Panc1 (cell line): Measurements from ENCODE around the gene LCORL.

Source experiments
- POLR2AphosphoS5 ChIP-seq: IDR thresholded peaks from 2 replicates; pipeline ENCODE4 v1.6.1; 2012; ENCODE audit warnings: mild to moderate bottlenecking, low read depth, low read length, moderate library complexity
- REST ChIP-seq, 2 experiments: IDR thresholded peaks; 2 replicates each; pipeline ENCODE4 v1.6.1; 2011 to 2012; ENCODE audit warnings: low read depth in 2 of 2, control low read depth in 1 of 2, low read length in 1 of 2, mild to moderate bottlenecking in 1 of 2, moderate library complexity in 1 of 2; ENCODE audit not compliant: insufficient read depth in 1 of 2
- SIN3A ChIP-seq: IDR thresholded peaks from 2 replicates; pipeline ENCODE4 v1.6.1; 2012; ENCODE audit warnings: low read depth, mild to moderate bottlenecking, low read length, moderate library complexity, borderline replicate concordance; ENCODE audit not compliant: insufficient read depth
- TCF7L2 ChIP-seq: IDR thresholded peaks from 2 replicates; pipeline ENCODE4 v1.6.1; 2011; ENCODE audit warnings: mild to moderate bottlenecking, low read depth, low read length, inconsistent platforms
- TF ChIP-seq, protein P1 (sequence below): fragments of 450-650 bp; IDR thresholded peaks from 2 replicates; pipeline ENCODE4 v1.5.1; 2017; ENCODE audit warnings: mild to moderate bottlenecking

GRCh38 chr4:17934286-17934685, 87.3 kb downstream of the LCORL start:
- TF ChIP-seq, protein P1, sequence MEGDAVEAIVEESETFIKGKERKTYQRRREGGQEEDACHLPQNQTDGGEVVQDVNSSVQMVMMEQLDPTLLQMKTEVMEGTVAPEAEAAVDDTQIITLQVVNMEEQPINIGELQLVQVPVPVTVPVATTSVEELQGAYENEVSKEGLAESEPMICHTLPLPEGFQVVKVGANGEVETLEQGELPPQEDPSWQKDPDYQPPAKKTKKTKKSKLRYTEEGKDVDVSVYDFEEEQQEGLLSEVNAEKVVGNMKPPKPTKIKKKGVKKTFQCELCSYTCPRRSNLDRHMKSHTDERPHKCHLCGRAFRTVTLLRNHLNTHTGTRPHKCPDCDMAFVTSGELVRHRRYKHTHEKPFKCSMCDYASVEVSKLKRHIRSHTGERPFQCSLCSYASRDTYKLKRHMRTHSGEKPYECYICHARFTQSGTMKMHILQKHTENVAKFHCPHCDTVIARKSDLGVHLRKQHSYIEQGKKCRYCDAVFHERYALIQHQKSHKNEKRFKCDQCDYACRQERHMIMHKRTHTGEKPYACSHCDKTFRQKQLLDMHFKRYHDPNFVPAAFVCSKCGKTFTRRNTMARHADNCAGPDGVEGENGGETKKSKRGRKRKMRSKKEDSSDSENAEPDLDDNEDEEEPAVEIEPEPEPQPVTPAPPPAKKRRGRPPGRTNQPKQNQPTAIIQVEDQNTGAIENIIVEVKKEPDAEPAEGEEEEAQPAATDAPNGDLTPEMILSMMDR = no peak
- no peak for TF ChIP-seq SIN3A
- TF ChIP-seq POLR2AphosphoS5 = no peak
- no peak for TF ChIP-seq REST (IDR thresholded peaks at IDR 0.05; ENCODE audit: insufficient read depth in 1 of 2, low read depth in 2 of 2, low read length in 1 of 2)
- no peak for TF ChIP-seq TCF7L2
